ENCODE results near the gene CELF6.

Gene CELF6

DNA sequence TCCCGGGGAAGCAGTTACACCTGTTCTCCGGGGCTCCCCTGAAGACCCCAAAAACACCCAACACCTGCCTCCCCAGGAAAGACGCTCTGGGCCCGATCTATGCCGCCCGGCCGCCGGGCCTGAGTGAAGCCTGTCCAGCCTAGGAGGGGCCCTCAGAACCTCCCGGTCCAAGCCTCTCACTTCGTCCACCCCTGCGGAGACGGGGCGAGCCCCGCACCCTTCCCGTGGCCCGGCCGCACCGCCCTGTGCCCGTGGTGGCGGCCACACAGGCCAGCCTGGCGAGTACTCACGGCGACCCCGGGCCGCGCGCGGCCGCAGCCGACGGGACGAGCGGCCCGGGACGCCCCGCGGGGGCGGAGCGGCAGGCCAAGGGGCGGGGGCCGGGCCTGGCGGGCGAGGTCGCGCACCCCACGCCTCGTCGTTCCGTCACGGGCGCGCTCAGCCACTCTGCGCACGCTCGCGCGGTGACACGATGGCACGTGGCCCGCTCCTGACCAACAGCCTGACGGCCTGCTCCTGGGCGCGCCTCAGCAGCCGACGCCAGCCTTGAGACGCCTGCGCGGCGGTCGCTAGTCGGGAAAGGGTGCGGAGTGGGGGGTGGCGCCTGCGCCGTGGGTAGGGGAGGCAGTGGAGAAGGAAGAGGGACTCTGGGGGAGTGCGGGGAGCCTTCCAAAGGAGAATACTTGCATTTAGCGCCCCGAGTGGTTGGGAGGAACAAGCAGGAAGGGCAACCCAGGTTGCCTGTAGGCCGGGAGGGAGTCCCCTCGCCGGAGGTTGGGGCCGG, 47.6 kb downstream of the CELF6 start, which contains the start of gene PARP6:
Gene PARP6, minus strand, starts transcription at position 342 of the 784 bp plus-strand sequence. CDS start 5,077 bp downstream, outside the sequence.
- DNase-seq, result peak; percentile 99
- peaks cover 4% of the 10 kb centered on the region; the same call in 1 of the 2 replicates for H3F3A ChIP-seq (ENCODE audit: insufficient read depth, low read length)
- H3K27me3 ChIP-seq (replicated peaks; ENCODE audit: insufficient read depth, low read length), result no peaks in the 10 kb centered on the region
- H3K9me2 ChIP-seq (replicated peaks; ENCODE audit: insufficient read depth, low read length), result no peaks in the 10 kb centered on the region
- peaks cover 24% of the 10 kb centered on the region for H3K79me2 ChIP-seq (ENCODE audit: low read length)
- H3K36me3 ChIP-seq (replicated peaks; ENCODE audit: insufficient read depth, low read length), result 0 out of 2 replicates have a peak, but pooled peaks cover 3% of the 10 kb centered on the region
- TF ChIP-seq, protein P1, sequence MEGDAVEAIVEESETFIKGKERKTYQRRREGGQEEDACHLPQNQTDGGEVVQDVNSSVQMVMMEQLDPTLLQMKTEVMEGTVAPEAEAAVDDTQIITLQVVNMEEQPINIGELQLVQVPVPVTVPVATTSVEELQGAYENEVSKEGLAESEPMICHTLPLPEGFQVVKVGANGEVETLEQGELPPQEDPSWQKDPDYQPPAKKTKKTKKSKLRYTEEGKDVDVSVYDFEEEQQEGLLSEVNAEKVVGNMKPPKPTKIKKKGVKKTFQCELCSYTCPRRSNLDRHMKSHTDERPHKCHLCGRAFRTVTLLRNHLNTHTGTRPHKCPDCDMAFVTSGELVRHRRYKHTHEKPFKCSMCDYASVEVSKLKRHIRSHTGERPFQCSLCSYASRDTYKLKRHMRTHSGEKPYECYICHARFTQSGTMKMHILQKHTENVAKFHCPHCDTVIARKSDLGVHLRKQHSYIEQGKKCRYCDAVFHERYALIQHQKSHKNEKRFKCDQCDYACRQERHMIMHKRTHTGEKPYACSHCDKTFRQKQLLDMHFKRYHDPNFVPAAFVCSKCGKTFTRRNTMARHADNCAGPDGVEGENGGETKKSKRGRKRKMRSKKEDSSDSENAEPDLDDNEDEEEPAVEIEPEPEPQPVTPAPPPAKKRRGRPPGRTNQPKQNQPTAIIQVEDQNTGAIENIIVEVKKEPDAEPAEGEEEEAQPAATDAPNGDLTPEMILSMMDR (IDR thresholded peaks at IDR 0.05; ENCODE audit: low read length), result peak; percentile 65
- TF ChIP-seq EZH2 (optimal IDR thresholded peaks at IDR 0.05; ENCODE audit: low read depth, low read length) (no peak), EZH2phosphoT487 (IDR thresholded peaks at IDR 0.05; ENCODE audit: low read length) (no peak)
- peak within 1 kb of the TSS; percentile 56 for H3K4me2 ChIP-seq (ENCODE audit: low read depth, low read length)
- peak within 1 kb of the TSS; percentile 50; the same call in 1 of the 2 replicates for H3K27ac ChIP-seq (ENCODE audit: low read length)
- H3K4me3 ChIP-seq (ENCODE audit: low read length), result peak within 1 kb of the TSS; percentile 85
- peak within 1 kb of the TSS; percentile 78 for H3K9ac ChIP-seq (ENCODE audit: low read length)
- no peaks in the 10 kb centered on the region for H3K9me3 ChIP-seq (replicated peaks; ENCODE audit: insufficient read depth, low read length)
- no peaks in the 10 kb centered on the region for H4K20me1 ChIP-seq (ENCODE audit: insufficient read depth, low read length)
- peaks cover 15% of the 10 kb centered on the region; the same call in 1 of the 2 replicates for H3K4me1 ChIP-seq (ENCODE audit: low read length)
- peak within 1 kb of the TSS; percentile 92 for H2AFZ ChIP-seq (ENCODE audit: low read length)

DNA sequence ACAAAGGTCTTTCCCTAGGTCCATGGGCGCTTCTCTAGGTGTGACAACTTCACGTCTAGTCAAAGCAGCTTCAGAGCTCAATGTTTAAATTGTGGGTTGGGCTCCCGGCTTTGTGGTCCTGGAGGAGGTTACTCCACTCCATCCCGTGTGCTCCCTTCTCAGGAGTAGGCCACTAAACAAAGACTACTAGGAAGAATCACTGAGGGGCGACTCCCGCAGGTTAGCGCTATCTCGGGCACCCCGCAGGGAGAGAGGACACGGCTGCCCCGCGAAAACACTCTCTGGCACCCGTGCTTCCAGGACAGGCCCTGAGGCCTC, 48.1 kb downstream of the CELF6 start:
- H3F3A ChIP-seq (ENCODE audit: insufficient read depth, low read length), result peaks cover 4% of the 10 kb centered on the region; the same call in 1 of the 2 replicates
- H3K4me3 ChIP-seq (ENCODE audit: low read length), result peak overlapping the region; percentile 85
- TF ChIP-seq, protein P1 (IDR thresholded peaks at IDR 0.05; ENCODE audit: low read length), result no peak
- no peak for TF ChIP-seq EZH2 (optimal IDR thresholded peaks at IDR 0.05; ENCODE audit: low read depth, low read length)
- no peak for TF ChIP-seq EZH2phosphoT487 (IDR thresholded peaks at IDR 0.05; ENCODE audit: low read length)
- H3K9ac ChIP-seq (ENCODE audit: low read length), result peak overlapping the region; percentile 78
- H3K27me3 ChIP-seq (replicated peaks; ENCODE audit: insufficient read depth, low read length), result no peaks in the 10 kb centered on the region
- peak overlapping the region; percentile 92 for H2AFZ ChIP-seq (ENCODE audit: low read length)
- H3K4me2 ChIP-seq (ENCODE audit: low read depth, low read length), result peak overlapping the region; percentile 38
- H3K36me3 ChIP-seq (replicated peaks; ENCODE audit: insufficient read depth, low read length), result peaks cover 7% of the 10 kb centered on the region; the same call in 1 of the 2 replicates
- H3K27ac ChIP-seq (ENCODE audit: low read length), result peak overlapping the region; percentile 50; the same call in 1 of the 2 replicates
- peaks cover 15% of the 10 kb centered on the region; the same call in 1 of the 2 replicates for H3K4me1 ChIP-seq (ENCODE audit: low read length)
- peak; percentile 6 for DNase-seq
- no peaks in the 10 kb centered on the region for H3K9me3 ChIP-seq (replicated peaks; ENCODE audit: insufficient read depth, low read length)
- H4K20me1 ChIP-seq (ENCODE audit: insufficient read depth, low read length), result no peaks in the 10 kb centered on the region
- H3K9me2 ChIP-seq (replicated peaks; ENCODE audit: insufficient read depth, low read length), result no peaks in the 10 kb centered on the region
- H3K79me2 ChIP-seq (ENCODE audit: low read length), result peaks cover 24% of the 10 kb centered on the region

DNA sequence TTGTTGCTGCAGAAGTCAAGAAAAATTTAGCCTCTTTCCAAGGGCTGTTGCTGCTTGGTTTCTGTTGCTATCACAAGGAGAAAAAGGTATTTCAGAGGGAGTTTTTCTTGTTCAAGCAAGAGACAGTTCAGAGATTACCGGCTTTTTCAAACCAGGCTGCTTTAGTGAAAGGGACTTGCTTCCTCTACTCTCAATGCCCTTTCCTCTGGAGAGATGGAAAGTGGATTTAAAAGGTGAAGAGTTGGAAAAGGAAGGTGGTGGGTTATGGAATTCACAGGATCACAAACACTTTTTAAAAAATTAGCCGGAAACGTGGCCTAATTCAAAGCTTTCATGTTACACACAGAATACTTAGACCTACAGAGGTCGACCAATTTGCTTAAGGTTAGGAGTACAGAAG, 48.7 kb downstream of the CELF6 start:
- Histone ChIP-seq H3K9me2 (replicated peaks; ENCODE audit: insufficient read depth, low read length) (no peaks in the 10 kb centered on the region), H3K36me3 (replicated peaks; ENCODE audit: insufficient read depth, low read length) (peaks cover 12% of the 10 kb centered on the region; the same call in 1 of the 2 replicates), H3K4me3 (ENCODE audit: low read length) (peak overlapping the region; percentile 85), H3K4me2 (ENCODE audit: low read depth, low read length) (peak overlapping the region; percentile 38), H3K27ac (ENCODE audit: low read length) (no peak overlapping the region), H3F3A (ENCODE audit: insufficient read depth, low read length) (peaks cover 4% of the 10 kb centered on the region; the same call in 1 of the 2 replicates), H3K9ac (ENCODE audit: low read length) (peak overlapping the region; percentile 78; the same call in 1 of the 2 replicates), H4K20me1 (ENCODE audit: insufficient read depth, low read length) (no peaks in the 10 kb centered on the region), H3K27me3 (replicated peaks; ENCODE audit: insufficient read depth, low read length) (no peaks in the 10 kb centered on the region), H3K9me3 (replicated peaks; ENCODE audit: insufficient read depth, low read length) (no peaks in the 10 kb centered on the region), H3K4me1 (ENCODE audit: low read length) (peaks cover 15% of the 10 kb centered on the region; the same call in 1 of the 2 replicates), H3K79me2 (ENCODE audit: low read length) (peaks cover 24% of the 10 kb centered on the region), H2AFZ (ENCODE audit: low read length) (no peak overlapping the region)
- no peak for DNase-seq
- TF ChIP-seq, protein P1 (IDR thresholded peaks at IDR 0.05; ENCODE audit: low read length), result no peak
- no peak for TF ChIP-seq EZH2 (optimal IDR thresholded peaks at IDR 0.05; ENCODE audit: low read depth, low read length)
- no peak for TF ChIP-seq EZH2phosphoT487 (IDR thresholded peaks at IDR 0.05; ENCODE audit: low read length)

Data from MM.1S (cell line).